Activated T-cell treated with anti-CD3 and anti-CD28 coated beads, Interleukin-2, amount 50 U/mL, for 1 hour (primary cell): ENCODE measurements around the gene AKR7A2.

Source experiments
- DNase-seq: peaks from one replicate; pipeline ENCODE4 v3.0.0-alpha.2; 2020

The AKR7A2 gene

GRCh38 chr1:19342894-19343616, 31.1 kb upstream of the AKR7A2 start:
- DNase-seq: no peak

GRCh38 chr1:19342062-19342750, 30.3 kb upstream of the AKR7A2 start:
- no peak for DNase-seq

- DNase-seq: peak; percentile 82
Measured at GRCh38 chr1:19341201-19342061, 29.5 kb upstream of the AKR7A2 start.

- DNase-seq: no peak
Measured at GRCh38 chr1:19340387-19340937, 28.5 kb upstream of the AKR7A2 start.

GRCh38 chr1:19339214-19339861, 27.4 kb upstream of the AKR7A2 start:
- DNase-seq: no peak

- DNase-seq: no peak
Measured at GRCh38 chr1:19338323-19338762, 26.4 kb upstream of the AKR7A2 start.

GRCh38 chr1:19337289-19337688, 25.3 kb upstream of the AKR7A2 start:
- no peak for DNase-seq

- DNase-seq: no peak
Measured at GRCh38 chr1:19336543-19336942, 24.6 kb upstream of the AKR7A2 start.

GRCh38 chr1:19333587-19334354, 21.8 kb upstream of the AKR7A2 start:
- DNase-seq: no peak

GRCh38 chr1:19332832-19333231, 20.9 kb upstream of the AKR7A2 start:
- no peak for DNase-seq

- DNase-seq: no peak
Measured at GRCh38 chr1:19331262-19331878, 19.4 kb upstream of the AKR7A2 start.

- DNase-seq: no peak
Measured at GRCh38 chr1:19330449-19331135, 18.6 kb upstream of the AKR7A2 start.

GRCh38 chr1:19329611-19330010, 17.7 kb upstream of the AKR7A2 start:
- no peak for DNase-seq

GRCh38 chr1:19329188-19329587, 17.2 kb upstream of the AKR7A2 start:
- no peak for DNase-seq

- DNase-seq: no peak
Measured at GRCh38 chr1:19328486-19328885, 16.5 kb upstream of the AKR7A2 start.

GRCh38 chr1:19327736-19328135, 15.8 kb upstream of the AKR7A2 start:
- no peak for DNase-seq

- DNase-seq: no peak
Measured at GRCh38 chr1:19327301-19327700, 15.4 kb upstream of the AKR7A2 start.

GRCh38 chr1:19326748-19327065, 14.8 kb upstream of the AKR7A2 start:
- DNase-seq: no peak

GRCh38 chr1:19325958-19326747, 14.2 kb upstream of the AKR7A2 start:
- no peak for DNase-seq

GRCh38 chr1:19325368-19325957, 13.5 kb upstream of the AKR7A2 start:
- no peak for DNase-seq
